ENCODE data around the gene COL3A1.

DNA sequence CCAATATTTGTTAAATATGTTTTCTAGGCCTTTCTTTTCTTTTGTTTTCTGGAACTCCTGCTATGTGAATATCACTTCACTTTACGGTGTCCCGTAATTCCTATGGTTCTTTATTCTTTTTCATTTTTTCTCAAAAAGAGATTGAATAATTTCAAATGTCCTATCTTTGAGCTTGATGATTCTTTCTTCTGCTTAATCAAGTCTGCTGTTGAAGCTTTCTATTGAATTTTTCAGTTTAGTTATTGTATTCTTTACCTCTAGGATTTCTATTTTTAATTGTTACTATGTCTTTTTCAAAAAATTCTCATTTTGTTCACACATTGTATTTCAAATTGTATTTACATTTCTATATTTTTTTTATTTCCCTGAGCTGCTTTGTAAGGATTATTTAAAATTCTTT is 45.5 kb upstream of the COL3A1 start:
- TF ChIP-seq CTCF (IDR thresholded peaks at IDR 0.05), result no peak
- no peak for TF ChIP-seq POLR2A (IDR thresholded peaks at IDR 0.05)

All from vagina (tissue), 2 donors.